Fibroblast of skin of scalp (primary cell): ENCODE data around the gene PKMYT1.

ENCODE experiments used
- DNase-seq: peaks from one replicate; pipeline ENCODE4 v3.0.0-alpha.2; 2013

The PKMYT1 gene

DNA sequence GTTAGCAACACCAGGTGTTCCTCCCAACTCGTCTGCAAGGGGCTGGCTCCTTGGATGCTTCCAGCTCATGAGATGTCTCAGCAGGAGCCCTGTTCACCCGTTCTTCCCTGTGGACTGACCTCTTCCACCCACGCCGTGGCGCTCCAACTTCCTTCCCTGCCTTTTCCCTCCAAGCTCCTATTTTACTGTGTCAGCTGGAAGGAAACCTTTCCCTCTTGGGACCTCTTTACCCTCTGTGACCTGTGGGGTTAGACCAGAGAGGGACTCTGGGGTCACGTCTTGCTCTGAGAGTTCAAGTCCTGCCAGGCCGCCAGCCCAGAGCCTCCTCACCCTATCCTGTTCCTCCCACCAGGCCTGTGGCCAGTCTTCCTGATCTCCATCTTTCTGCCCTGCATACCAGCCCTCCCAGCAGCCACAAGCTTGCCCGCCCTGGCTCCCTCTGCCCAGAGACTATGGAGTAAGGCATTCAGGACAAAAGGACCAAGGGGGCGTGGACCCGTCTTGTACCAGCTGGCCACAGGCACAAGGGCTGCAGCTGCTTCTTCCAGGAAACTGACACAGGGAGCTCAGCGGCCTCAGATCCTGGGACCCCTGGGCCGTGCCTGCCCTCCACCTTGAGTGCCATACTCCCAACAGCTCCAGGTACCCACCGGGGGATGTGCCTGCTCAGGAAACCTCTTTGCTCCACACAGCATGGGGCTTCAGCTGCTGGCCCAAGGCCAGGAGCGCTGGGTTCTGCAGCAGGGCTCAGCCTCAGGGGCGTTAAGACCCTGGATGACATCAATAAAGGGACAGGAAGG lies 8.1 kb downstream of the PKMYT1 start:
- DNase-seq: no peak

GRCh38 chr16:2971134-2971984 lies 8.9 kb downstream of the PKMYT1 start:
- no peak for DNase-seq

GRCh38 chr16:2970563-2970962 lies 9.7 kb downstream of the PKMYT1 start:
- no peak for DNase-seq

- peak; percentile 63 for DNase-seq
Observed at GRCh38 chr16:2969545-2970521, 10.4 kb downstream of the PKMYT1 start.

GRCh38 chr16:2968738-2969544 lies 11.3 kb downstream of the PKMYT1 start, which contains the start of gene PAQR4:
Gene PAQR4 (plus strand): TSS chr16:2969348. CDS start chr16:2969675, 327 bp downstream.
- peak; percentile 83 for DNase-seq

DNA sequence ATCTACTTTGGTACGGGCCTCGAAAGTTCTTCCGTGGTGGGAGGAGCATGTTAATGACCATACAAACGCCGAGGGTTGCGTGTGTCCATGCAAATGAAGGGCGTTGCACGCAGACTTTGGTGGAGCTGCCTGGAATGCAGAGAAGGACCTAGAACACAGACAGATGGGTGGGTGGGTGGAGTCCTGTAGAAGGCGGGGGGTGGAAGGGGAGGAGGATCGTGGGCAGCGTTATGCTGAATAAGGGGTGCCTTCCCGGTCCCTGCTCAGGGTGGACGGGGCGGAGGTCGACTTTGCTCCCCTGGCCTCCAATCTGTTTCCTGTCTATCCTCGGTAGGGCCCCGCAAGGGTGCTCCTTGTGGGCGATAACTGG lies 11.9 kb downstream of the PKMYT1 start:
- DNase-seq: no peak

GRCh38 chr16:2967721-2968161 lies 12.5 kb downstream of the PKMYT1 start:
- DNase-seq: no peak

GRCh38 chr16:2967211-2967631 lies 13.0 kb downstream of the PKMYT1 start:
- no peak for DNase-seq

DNA sequence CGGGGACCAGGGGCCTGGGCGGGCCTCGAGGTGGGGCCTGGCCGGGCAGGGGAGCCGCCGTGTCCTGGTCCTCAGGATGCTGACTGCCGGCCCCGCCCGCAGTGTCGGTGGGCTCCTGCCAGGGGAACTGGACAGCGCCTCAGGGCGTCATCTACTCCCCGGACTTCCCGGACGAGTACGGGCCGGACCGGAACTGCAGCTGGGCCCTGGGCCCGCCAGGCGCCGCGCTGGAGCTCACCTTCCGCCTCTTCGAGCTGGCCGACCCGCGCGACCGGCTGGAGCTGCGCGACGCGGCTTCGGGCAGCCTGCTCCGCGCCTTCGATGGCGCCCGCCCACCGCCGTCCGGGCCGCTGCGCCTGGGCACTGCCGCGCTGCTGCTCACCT lies 13.4 kb downstream of the PKMYT1 start:
- no peak for DNase-seq

GRCh38 chr16:2966043-2966807 lies 14.0 kb downstream of the PKMYT1 start:
- DNase-seq: no peak

DNA sequence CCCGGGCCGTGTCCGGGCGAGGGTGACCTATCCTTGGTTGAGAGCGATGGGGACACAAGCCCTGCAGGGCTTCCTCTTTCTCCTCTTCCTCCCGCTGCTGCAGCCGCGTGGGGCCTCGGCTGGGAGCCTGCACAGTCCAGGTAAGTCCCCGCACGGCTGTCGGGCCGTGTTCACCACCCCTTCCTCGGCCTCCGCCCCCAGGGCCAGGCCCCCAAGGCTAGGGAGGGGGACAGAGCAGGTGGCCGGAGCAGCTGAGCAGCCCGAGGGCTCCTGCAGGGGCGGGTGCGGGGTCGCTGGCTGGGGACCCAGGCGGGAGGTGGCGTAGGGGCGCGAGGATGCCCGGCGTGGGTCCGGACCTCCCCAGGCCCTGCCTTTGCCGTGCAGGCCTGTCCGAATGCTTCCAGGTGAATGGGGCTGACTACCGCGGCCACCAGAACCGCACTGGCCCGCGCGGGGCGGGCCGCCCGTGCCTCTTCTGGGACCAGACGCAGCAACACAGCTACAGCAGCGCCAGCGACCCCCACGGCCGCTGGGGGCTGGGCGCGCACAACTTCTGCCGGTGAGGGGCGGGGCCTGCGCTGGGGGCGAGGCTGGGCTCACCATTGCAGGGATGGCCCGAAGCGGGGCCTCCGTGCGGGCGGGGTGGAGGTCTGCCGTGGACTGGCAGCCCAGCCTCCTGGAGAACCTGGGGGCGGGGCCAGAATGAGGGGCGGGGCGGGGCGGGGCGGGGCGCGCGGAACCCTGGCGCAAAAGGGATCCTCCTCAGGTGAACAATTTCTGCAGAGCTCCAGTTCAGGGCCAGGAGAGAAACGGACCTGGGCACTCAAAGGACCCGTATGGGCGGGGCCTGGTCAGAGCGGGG lies 15.5 kb downstream of the PKMYT1 start:
- no peak for DNase-seq

- no peak for DNase-seq
Observed at GRCh38 chr16:2963723-2964474, 16.3 kb downstream of the PKMYT1 start, which contains the start of gene KREMEN2. Gene KREMEN2 (plus strand): TSS chr16:2964275. CDS start chr16:2964521, 246 bp downstream.

GRCh38 chr16:2963074-2963722 lies 17.0 kb downstream of the PKMYT1 start:
- no peak for DNase-seq

GRCh38 chr16:2962334-2963073 lies 17.7 kb downstream of the PKMYT1 start:
- DNase-seq: no peak

- DNase-seq: no peak
Observed at GRCh38 chr16:2960183-2961010, 19.8 kb downstream of the PKMYT1 start.

DNA sequence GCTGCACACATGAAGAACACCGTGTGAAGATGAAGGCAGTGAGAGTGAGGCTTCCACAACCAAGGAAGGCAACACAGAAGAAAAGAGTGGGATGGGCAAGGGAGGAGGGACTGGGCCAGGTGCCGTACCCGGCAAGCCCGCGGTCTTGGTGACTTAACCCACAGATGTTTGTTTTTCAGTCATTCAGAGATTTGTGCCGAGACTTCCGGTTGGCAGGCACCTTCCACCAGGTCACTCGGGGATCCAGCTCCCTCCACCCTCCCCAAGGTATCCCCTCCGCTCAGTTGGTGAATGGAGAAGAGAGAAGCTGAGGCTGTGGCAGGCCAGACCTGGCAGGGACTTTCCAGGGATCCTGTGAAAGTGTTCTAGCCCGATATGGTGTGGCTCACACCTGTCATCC lies 21.0 kb downstream of the PKMYT1 start:
- DNase-seq: no peak

DNA sequence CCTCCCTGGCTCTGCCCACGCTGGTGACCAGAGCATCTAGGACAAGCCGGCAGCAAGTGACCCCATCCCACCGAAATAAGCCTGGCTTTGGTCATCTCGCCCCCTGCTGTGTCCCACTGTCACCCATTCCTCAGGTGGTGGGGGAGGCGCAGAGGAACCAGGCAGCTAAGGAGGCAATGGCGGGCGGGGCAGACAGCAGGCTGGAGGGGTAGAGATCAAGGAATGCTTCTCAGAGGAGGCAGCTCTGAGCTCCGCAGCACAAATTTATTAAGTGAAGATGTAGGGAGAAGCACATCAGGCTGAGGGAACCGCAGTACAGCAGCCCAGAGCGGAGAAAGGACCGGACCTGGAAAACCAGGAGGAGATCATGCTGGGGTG lies 23.7 kb downstream of the PKMYT1 start:
- no peak for DNase-seq
